AG10803 (cell line): ENCODE measurements around the gene CHIC2.

Source experiments
- DNase-seq: peaks from one replicate; pipeline ENCODE4 v3.0.0; 2010; ENCODE audit warnings: low read depth
- H3K4me3 ChIP-seq: 2 replicates; pipeline ENCODE4 v1.5.1; 2011; ENCODE audit warnings: mild to moderate bottlenecking, low read length, control low read depth
- TF ChIP-seq, protein P1 (sequence below): conservative IDR thresholded peaks from 2 replicates; pipeline ENCODE4 v1.5.1; 2011; ENCODE audit warnings: mild to moderate bottlenecking, low read length, control low read depth, inconsistent platforms

The CHIC2 gene

DNA sequence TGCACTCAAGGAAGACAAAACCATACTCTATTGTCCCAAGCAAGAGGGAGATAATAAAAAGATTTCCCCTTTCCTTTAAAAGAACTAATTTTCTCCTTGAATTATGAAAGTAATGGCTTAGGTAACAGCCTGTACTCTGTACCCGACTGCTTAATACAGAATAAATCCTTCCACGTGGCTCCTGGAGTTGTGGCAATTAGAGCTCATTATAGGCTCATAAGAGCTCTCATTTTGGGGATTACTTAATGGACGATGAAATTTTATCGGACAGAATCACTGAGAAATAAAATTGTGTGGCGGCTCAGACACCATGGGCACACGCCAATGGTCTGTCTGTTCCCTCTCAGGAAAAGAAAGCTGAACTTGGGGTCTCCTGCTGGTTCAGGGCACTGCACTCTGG lies 32.7 kb upstream of the CHIC2 start:
- no peak overlapping the region for H3K4me3 ChIP-seq
- TF ChIP-seq, protein P1, sequence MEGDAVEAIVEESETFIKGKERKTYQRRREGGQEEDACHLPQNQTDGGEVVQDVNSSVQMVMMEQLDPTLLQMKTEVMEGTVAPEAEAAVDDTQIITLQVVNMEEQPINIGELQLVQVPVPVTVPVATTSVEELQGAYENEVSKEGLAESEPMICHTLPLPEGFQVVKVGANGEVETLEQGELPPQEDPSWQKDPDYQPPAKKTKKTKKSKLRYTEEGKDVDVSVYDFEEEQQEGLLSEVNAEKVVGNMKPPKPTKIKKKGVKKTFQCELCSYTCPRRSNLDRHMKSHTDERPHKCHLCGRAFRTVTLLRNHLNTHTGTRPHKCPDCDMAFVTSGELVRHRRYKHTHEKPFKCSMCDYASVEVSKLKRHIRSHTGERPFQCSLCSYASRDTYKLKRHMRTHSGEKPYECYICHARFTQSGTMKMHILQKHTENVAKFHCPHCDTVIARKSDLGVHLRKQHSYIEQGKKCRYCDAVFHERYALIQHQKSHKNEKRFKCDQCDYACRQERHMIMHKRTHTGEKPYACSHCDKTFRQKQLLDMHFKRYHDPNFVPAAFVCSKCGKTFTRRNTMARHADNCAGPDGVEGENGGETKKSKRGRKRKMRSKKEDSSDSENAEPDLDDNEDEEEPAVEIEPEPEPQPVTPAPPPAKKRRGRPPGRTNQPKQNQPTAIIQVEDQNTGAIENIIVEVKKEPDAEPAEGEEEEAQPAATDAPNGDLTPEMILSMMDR = no peak
- no peak for DNase-seq

DNA sequence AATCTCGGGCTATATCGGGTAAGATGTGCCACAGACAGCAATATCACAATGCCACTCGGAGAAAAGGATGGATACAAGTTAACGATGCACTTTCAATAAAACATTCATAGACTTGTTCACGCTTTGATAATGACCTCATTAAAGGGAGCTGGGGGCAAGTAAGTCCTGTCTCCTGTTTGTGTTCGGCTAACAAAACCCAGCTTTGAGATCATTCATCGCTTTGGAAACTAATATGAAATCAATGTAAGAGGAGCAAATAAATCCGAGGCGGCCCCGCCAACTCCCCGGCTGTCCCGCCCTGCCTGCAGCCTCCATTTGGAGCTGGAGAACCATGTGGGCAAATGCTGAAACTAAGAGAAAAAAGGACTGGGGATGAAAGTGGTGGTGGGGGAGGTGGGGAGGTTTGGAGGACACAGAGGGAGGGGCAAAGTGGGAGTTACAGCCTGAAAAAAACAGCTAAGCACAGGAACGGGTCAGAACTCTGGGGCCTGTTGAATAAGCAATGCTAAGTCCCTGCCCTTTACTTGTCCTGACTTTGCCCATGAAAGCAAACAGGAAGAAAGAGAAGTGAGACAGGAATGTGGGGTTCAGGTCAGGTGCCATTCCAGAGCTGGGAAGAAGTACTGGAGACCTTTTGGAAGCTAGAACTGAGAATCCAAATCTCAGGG lies 32.0 kb upstream of the CHIC2 start:
- no peak for DNase-seq
- H3K4me3 ChIP-seq = no peak overlapping the region
- TF ChIP-seq, protein P1 = no peak

DNA sequence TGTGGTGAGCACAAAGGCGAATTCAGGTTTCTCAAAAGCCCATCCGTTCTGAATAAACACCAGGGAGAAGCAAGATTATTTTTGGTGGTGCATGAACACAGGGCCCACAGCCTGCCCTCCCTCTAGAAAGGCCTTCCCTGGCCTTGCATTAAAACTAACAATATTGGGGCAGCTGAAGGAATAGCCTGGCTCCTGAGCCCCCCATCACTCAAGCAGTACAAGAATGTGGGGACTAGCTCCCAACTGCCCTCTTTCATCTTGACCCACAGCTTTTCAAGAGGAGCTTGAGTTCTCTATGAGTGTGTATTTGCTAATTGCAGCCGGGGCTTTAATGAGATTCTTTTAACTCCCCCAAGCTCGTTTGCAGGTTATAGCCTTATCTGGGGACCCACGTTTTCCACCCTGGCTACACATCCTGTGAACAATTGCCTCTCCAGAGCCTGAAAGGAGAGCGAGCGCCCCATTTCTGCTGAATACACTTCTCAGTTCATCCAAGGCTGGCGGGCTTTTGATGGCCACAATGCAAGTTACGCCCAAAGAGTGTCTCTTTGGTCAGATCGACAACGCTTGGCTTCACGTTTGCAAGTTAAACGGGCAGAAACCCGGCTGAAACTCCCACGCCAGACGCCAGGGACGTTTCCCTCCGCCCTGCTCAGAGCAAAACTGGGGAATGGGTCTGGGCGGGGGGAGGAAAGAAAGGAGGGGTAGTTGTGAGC lies 30.9 kb upstream of the CHIC2 start:
- DNase-seq = no peak
- TF ChIP-seq, protein P1 = no peak
- no peak overlapping the region for H3K4me3 ChIP-seq

DNA sequence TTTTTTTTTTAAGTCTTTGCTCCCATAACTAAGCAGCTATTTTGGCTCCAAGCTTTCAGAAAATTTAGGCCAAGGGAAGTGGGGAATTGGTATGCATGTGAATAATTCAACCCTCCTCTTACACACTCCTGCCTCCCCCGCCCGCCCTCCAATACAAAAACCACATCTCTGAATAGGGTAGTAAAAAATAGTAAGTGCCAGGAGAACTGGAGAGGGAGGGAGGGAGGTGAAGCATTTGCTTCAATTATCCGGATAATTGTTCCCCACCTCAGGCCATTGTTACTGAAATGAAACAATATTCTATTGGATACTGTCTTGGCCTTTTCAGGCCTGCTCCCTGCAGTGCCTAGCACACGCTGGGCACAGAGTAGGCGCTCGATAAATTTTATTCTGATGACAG lies 30.0 kb upstream of the CHIC2 start:
- peak; percentile 29 for DNase-seq
- H3K4me3 ChIP-seq = no peak overlapping the region
- TF ChIP-seq, protein P1 = no peak

DNA sequence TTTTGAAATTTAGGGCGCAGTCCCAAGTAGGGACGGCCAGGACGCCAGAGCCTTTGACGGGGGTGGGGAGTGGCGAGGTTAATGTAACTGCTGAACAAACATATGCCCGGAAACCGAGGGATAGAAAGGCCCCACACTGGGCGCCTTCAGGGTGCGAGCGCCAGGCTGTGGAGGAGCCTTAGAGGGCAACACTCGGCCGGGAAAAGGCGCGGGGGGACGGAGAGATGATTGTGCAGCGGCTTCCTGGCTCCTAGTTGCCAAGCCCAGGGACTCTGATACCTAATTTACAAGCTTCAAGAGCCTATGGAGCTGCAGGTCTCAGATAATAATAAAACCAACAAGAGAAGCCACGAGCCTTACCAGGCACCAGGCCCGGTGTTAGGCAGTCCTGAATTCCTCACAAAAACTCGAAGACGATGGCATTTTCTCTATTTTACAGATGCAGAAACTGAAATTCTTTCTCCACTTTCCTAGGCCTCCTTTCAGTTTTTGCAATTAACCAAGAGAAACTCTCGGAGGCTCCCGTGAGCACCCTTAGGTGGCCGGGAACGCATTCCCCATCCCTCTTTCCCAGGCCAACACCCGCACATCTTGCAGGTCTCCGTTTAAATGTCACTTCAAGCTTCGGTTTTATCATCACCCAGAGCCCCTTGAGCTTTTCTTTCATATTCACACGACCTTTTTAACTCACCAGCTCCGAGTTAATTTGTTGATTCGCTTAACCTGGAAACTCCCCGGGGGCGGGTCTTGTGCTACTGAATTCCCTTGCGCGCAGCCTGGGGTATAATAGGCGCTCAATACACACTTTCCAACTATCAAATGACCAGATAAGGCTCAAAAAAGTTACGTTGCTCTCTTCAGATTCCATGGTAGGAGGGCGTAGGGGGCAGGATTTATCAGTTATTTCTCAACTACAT lies 29.2 kb upstream of the CHIC2 start:
- no peak overlapping the region for H3K4me3 ChIP-seq
- TF ChIP-seq, protein P1 = no peak
- no peak for DNase-seq

DNA sequence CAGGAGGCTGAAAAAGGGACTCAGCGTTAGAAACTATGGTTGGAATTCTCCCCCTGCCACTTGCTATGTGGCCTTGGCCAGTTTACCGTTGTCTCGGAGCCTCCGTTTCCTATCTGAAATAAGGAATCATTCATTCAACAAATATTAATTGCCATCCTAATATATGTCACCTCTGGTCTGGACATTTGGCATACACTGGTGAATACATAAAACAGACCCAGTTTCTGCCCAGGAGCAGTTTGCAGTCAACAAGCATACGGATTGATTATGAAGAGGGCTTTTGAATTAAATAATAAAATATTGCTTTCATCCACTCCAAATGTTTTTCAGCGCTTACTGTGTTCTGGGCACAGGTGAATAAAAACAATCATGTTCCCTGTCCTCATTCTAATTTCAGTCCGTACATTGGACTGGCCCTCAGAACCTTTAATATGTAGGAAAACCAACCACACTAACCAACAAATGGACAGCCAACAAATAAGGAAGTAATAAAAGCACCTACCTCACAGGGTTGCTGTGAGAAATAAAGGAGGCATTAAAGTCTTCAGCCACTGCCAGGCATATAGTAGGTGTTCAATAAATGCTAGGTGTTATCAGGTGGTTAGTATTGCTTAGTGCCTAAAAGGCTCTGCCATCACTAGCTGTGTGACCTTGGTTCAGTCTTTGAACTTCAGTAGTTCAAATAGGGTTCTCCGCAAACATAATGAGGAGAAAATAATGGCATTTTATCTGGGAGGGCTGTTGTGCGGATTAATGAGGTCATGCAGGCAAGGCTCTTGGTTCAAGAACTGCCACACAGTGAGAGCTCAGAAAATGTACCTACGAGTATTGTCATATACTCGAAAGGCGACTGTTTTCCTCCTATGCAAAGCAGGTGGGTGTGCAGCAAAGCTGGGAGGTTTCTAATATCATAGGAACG lies 28.3 kb upstream of the CHIC2 start:
- DNase-seq = no peak
- TF ChIP-seq, protein P1 = no peak
- peak overlapping the region; percentile 73 for H3K4me3 ChIP-seq
